GM23338 (cell line): ENCODE measurements around the gene ERC2. TPM values are rescaled to one million over a fixed set of nuclear protein-coding genes. Genes with fewer than 3 reads are reported as not detected.

ENCODE experiments used
- ATAC-seq: fragments of 200-7000 bp; cut with Tn5 transposase; 3 replicates; pipeline ENCODE4 v1.9.1; 2020
- DNase-seq: peaks from one replicate; pipeline ENCODE4 v3.0.0-alpha.2; 2015; ENCODE audit warnings: low spot score
- H2AFZ ChIP-seq: fragments of 200-600 bp; sonication (generic); 2 replicates; pipeline ENCODE4 v1.8.0; 2016; ENCODE audit warnings: antibody characterized with exemption, mild to moderate bottlenecking, moderate library complexity
- H3F3A ChIP-seq: fragments of 200-600 bp; sonication (generic); replicated peaks from 2 replicates; pipeline ENCODE4 v1.8.0; 2017; ENCODE audit warnings: antibody characterized with exemption, mixed run types, low read depth
- H3K27ac ChIP-seq: fragments of 200-600 bp; sonication (generic); 2 replicates; pipeline ENCODE4 v1.6.1; 2016; ENCODE audit warnings: low read depth
- H3K27me3 ChIP-seq: fragments of 200-600 bp; sonication (generic); 2 replicates; pipeline ENCODE4 v1.8.0; 2016; ENCODE audit warnings: mild to moderate bottlenecking, mixed run types, moderate library complexity; ENCODE audit not compliant: insufficient read depth
- H3K36me3 ChIP-seq: fragments of 200-600 bp; sonication (generic); 2 replicates; pipeline ENCODE4 v1.8.0; 2016; ENCODE audit warnings: mild to moderate bottlenecking; ENCODE audit not compliant: insufficient read depth
- H3K4me1 ChIP-seq: fragments of 200-600 bp; sonication (generic); 2 replicates; pipeline ENCODE4 v1.8.0; 2016; ENCODE audit warnings: mild to moderate bottlenecking, moderate library complexity; ENCODE audit not compliant: insufficient read depth
- H3K4me2 ChIP-seq: fragments of 200-600 bp; sonication (generic); 2 replicates; pipeline ENCODE4 v1.7.1; 2017; ENCODE audit warnings: mixed run types
- H3K4me3 ChIP-seq: fragments of 200-600 bp; sonication (generic); 2 replicates; pipeline ENCODE4 v1.6.1; 2016; ENCODE audit warnings: mixed run types
- H3K79me2 ChIP-seq: fragments of 200-600 bp; sonication (generic); replicated peaks from 2 replicates; pipeline ENCODE4 v1.8.0; 2017; ENCODE audit warnings: mild to moderate bottlenecking; ENCODE audit not compliant: insufficient read depth
- H3K9me2 ChIP-seq: fragments of 200-600 bp; sonication (generic); 2 replicates; pipeline ENCODE4 v1.8.0; 2017; ENCODE audit not compliant: insufficient read depth
- H4K20me1 ChIP-seq: fragments of 200-600 bp; sonication (generic); replicated peaks from 2 replicates; pipeline ENCODE4 v1.8.0; 2017; ENCODE audit warnings: mild to moderate bottlenecking; ENCODE audit not compliant: insufficient read depth
- H3K27ac Mint-ChIP-seq: 2 replicates; pipeline ENCODE4 v1.8.0; 2020; ENCODE audit warnings: inconsistent platforms, mild to moderate bottlenecking, moderate library complexity, mixed read lengths
- H3K27me3 Mint-ChIP-seq: 3 replicates; pipeline ENCODE4 v1.8.0; 2022; ENCODE audit warnings: low read depth, mild to moderate bottlenecking, moderate library complexity, mixed read lengths, inconsistent platforms; ENCODE audit not compliant: insufficient read depth, poor library complexity
- H3K36me3 Mint-ChIP-seq: 3 replicates; pipeline ENCODE4 v1.8.0; 2021; ENCODE audit warnings: low read depth, mild to moderate bottlenecking, inconsistent platforms, moderate library complexity, mixed read lengths
- H3K4me1 Mint-ChIP-seq: 3 replicates; pipeline ENCODE4 v1.8.0; 2020; ENCODE audit warnings: mild to moderate bottlenecking, inconsistent platforms, mixed read lengths
- H3K4me3 Mint-ChIP-seq: 3 replicates; pipeline ENCODE4 v1.8.0; 2021; ENCODE audit warnings: moderate library complexity, mild to moderate bottlenecking, inconsistent platforms, mixed read lengths
- H3K9me3 Mint-ChIP-seq: 3 replicates; pipeline ENCODE4 v1.8.0; 2020; ENCODE audit warnings: moderate library complexity, mild to moderate bottlenecking, inconsistent platforms, mixed read lengths
- CREB1 ChIP-seq: fragments of 250-450 bp; sonication (Bioruptor Pico); IDR thresholded peaks from 2 replicates; pipeline ENCODE4 v1.5.0; 2020; ENCODE audit warnings: low read depth, mild to moderate bottlenecking, moderate library complexity
- CTCF ChIP-seq, 2 experiments: fragments of 200-600 bp in 1 of 2; sonication (generic) in 1 of 2; conservative IDR thresholded peaks; 2 replicates each; pipeline versions ENCODE4 v1.5.1 to v1.6.1; 2016 to 2017; ENCODE audit warnings: antibody characterized with exemption in 2 of 2, low read depth in 2 of 2, mild to moderate bottlenecking in 2 of 2, moderate library complexity in 1 of 2
- ETS1 ChIP-seq: IDR thresholded peaks from 2 replicates; pipeline ENCODE4 v1.6.1; 2016; ENCODE audit warnings: antibody characterized with exemption
- EZH2 ChIP-seq: fragments of 200-600 bp; sonication (generic); IDR thresholded peaks from one replicate; pipeline ENCODE4 v1.8.0; 2017; ENCODE audit warnings: antibody characterized with exemption, mild to moderate bottlenecking, low read depth; ENCODE audit not compliant: unreplicated experiment
- JUNB ChIP-seq: IDR thresholded peaks from one replicate; pipeline ENCODE4 v1.6.1; 2016; ENCODE audit warnings: antibody characterized with exemption; ENCODE audit not compliant: unreplicated experiment
- NANOG ChIP-seq: IDR thresholded peaks from 2 replicates; pipeline ENCODE4 v1.6.1; 2016; ENCODE audit warnings: antibody characterized with exemption, borderline replicate concordance
- POLR2AphosphoS5 ChIP-seq: IDR thresholded peaks from 2 replicates; pipeline ENCODE4 v1.6.1; 2016; ENCODE audit warnings: antibody characterized with exemption, low read depth
- STAT1 ChIP-seq: IDR thresholded peaks from one replicate; pipeline ENCODE4 v1.6.1; 2016; ENCODE audit warnings: antibody characterized with exemption; ENCODE audit not compliant: unreplicated experiment
- ZNF114 ChIP-seq: fragments of 250-450 bp; sonication (Bioruptor Pico); IDR thresholded peaks from 2 replicates; pipeline ENCODE4 v1.5.0; 2020; ENCODE audit warnings: mild to moderate bottlenecking, moderate library complexity
- ZNF331 ChIP-seq: fragments of 250-450 bp; sonication (Bioruptor Pico); IDR thresholded peaks from 2 replicates; pipeline ENCODE4 v1.5.0; 2020; ENCODE audit warnings: low read depth, mild to moderate bottlenecking, moderate library complexity
- ZNF462 ChIP-seq: fragments of 250-450 bp; sonication (Bioruptor Pico); IDR thresholded peaks from 2 replicates; pipeline ENCODE4 v1.5.0; 2020; ENCODE audit warnings: mild to moderate bottlenecking, moderate library complexity
- polyA plus RNA-seq: library from polyadenylated mRNA; unstranded; fragments of >200 nt; fragmentation: Nextera tagmentation; extraction: Ambion mirVana; gene quantifications from 2 replicates; pipeline ENCODE4 v1.2.1, GENCODE V29; 2016
- total RNA-seq: library from RNA; depleted of rRNA; stranded (reverse); fragments of >200 nt; shearing (Covaris generic); gene quantifications from 2 replicates; pipeline ENCODE4 v1.2.3, GENCODE V29; 2014

The ERC2 gene
- total and polyA plus RNA-seq, 2 experiments from 2014 or later = 11.8 to 13.7 TPM

GRCh38 chr3:55959471-55960080 lies 508.7 kb downstream of the ERC2 start:
- H3K4me1 ChIP-seq = no peaks in the 10 kb centered on the region
- H4K20me1 ChIP-seq = no peaks in the 10 kb centered on the region
- no peak overlapping the region for H2AFZ ChIP-seq
- no peak for DNase-seq
- H3K36me3 Mint-ChIP-seq = peaks cover 4% of the 10 kb centered on the region
- TF ChIP-seq JUNB (no peak), ZNF462 (CRISPR knock-in tag) (no peak), ZNF114 (CRISPR knock-in tag) (no peak), EZH2 (no peak), CREB1 (CRISPR knock-in tag) (no peak), NANOG (no peak), CTCF (conservative IDR thresholded peaks at IDR 0.05; ENCODE audit: low read depth in 2 of 2) (no peak), ZNF331 (no peak), ETS1 (no peak), POLR2AphosphoS5 (no peak), STAT1 (no peak)
- H3K9me2 ChIP-seq = no peaks in the 10 kb centered on the region
- H3K4me1 Mint-ChIP-seq = peaks cover 4% of the 10 kb centered on the region; the same call in 2 of the 3 replicates
- no peak overlapping the region for H3K4me2 ChIP-seq
- H3F3A ChIP-seq = no peaks in the 10 kb centered on the region
- H3K27me3 Mint-ChIP-seq = no peaks in the 10 kb centered on the region
- no peak overlapping the region for H3K27ac ChIP-seq
- no peaks in the 10 kb centered on the region for H3K79me2 ChIP-seq
- H3K36me3 ChIP-seq = no peaks in the 10 kb centered on the region
- H3K27me3 ChIP-seq = no peaks in the 10 kb centered on the region
- H3K4me3 ChIP-seq = no peak overlapping the region
- no peaks in the 10 kb centered on the region for H3K9me3 Mint-ChIP-seq
- no peak overlapping the region for H3K4me3 Mint-ChIP-seq
- H3K27ac Mint-ChIP-seq = no peak overlapping the region
- no peak for ATAC-seq
